ENCODE data around the gene DRAXIN.

Gene DRAXIN

DNA sequence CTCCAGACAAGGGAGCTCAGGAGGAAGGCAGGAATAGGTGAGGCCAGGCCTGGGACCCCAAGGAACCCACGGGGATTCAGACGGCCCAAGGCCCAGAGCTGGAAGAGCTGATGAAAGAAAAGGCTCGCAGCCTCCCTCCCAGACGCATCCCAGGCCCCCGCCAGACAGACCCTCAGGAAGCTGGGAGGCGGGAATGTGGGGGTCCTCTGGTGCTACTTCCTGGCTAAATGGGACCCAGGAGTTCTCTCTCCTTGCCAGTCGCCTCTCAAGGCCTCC lies 37.7 kb upstream of the DRAXIN start:
- TF ChIP-seq, protein P1, sequence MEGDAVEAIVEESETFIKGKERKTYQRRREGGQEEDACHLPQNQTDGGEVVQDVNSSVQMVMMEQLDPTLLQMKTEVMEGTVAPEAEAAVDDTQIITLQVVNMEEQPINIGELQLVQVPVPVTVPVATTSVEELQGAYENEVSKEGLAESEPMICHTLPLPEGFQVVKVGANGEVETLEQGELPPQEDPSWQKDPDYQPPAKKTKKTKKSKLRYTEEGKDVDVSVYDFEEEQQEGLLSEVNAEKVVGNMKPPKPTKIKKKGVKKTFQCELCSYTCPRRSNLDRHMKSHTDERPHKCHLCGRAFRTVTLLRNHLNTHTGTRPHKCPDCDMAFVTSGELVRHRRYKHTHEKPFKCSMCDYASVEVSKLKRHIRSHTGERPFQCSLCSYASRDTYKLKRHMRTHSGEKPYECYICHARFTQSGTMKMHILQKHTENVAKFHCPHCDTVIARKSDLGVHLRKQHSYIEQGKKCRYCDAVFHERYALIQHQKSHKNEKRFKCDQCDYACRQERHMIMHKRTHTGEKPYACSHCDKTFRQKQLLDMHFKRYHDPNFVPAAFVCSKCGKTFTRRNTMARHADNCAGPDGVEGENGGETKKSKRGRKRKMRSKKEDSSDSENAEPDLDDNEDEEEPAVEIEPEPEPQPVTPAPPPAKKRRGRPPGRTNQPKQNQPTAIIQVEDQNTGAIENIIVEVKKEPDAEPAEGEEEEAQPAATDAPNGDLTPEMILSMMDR (IDR thresholded peaks at IDR 0.05; ENCODE audit: borderline replicate concordance, extremely low read depth, low read length, poor library complexity, severe bottlenecking): no peak
- TF ChIP-seq EZH2 (IDR thresholded peaks at IDR 0.05; ENCODE audit: borderline replicate concordance, low read depth, low read length, severe bottlenecking): no peak
- no peaks in the 10 kb centered on the region for H3K27me3 ChIP-seq (ENCODE audit: insufficient read depth, low read length, poor library complexity)
- no peaks in the 10 kb centered on the region; the same call in 1 of the 2 replicates for H4K20me1 ChIP-seq (ENCODE audit: insufficient read depth, low read length)
- H3K79me2 ChIP-seq (ENCODE audit: insufficient read depth, low read length): no peaks in the 10 kb centered on the region
- no peak overlapping the region for H3K4me3 ChIP-seq (ENCODE audit: low read depth in 1 of 2, low read length in 2 of 2)
- no peaks in the 10 kb centered on the region for H3K36me3 ChIP-seq (ENCODE audit: insufficient read depth, low read length)
- no peaks in the 10 kb centered on the region for H3K9me3 ChIP-seq (ENCODE audit: insufficient read depth, low read length, severe bottlenecking)
- no peak overlapping the region for H3K9ac ChIP-seq (ENCODE audit: low read depth, low read length)
- H2AFZ ChIP-seq (ENCODE audit: low read depth, low read length): no peak overlapping the region
- H3K4me2 ChIP-seq (ENCODE audit: insufficient read depth, low read length): no peak overlapping the region
- peaks cover 9% of the 10 kb centered on the region for H3K4me1 ChIP-seq (ENCODE audit: insufficient read depth, low read length)
- H3K27ac ChIP-seq (ENCODE audit: low read length): no peak overlapping the region
- DNase-seq: no peak
- no peak for ATAC-seq (ENCODE audit: insufficient read depth, low read depth)

- Histone ChIP-seq H2AFZ (ENCODE audit: low read depth, low read length) (no peak within 1 kb of the TSS), H3K9ac (ENCODE audit: low read depth, low read length) (peak within 1 kb of the TSS; percentile 50)
- ATAC-seq (ENCODE audit: insufficient read depth, low read depth): peak; percentile 71
Observed at GRCh38 chr1:11654137-11654938, 37.2 kb upstream of the DRAXIN start, which contains the start of the genes FBXO2 and FBXO44. FBXO2 (minus strand) TSS chr1:11654429; CDS start chr1:11654340, 89 bp downstream. FBXO44 (plus strand) TSS chr1:11654877; CDS start chr1:11655836, 959 bp downstream.

DNA sequence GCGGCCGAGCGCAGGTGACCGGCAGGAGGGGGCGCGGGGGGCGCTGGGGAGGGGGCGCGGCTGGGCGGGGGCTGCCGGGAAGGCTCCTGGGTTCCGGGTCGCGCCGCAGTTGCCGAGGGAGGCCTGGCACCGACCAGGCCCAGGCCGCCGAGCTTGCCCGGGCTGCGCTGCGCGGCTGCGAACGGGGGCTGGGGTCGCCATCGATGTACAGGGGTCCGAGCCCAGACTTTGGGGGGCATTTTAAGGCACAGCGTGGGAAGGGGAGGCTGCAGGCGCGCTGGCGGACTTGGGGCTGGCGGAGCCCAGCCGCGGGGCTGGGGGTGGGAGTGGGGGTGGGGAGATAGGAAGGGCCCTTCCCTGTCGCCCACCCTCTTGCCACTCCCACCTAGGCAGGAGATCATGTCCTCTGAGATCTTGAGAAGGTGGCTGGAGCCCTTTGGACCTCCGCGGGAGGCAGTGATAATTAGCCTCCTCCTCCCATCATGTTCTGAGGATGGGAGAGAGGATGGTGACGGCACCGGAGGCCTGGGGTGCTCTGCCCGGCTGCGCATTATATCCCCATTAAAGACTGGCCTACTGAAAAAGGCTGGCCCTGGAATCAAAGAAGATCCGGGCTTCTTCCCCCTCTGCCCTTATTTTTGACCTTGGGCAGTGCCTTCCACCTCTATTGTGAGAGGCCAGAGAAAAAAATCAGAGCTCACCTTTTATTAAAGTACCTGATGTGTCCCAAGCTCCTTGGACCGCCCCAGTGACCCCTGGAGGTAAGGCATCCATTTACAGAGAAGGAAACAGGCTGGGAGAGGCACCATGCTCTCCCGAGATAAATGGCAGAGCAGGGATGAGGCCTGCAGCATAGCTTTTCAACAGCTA lies 36.3 kb upstream of the DRAXIN start:
- peak overlapping the region; percentile 50 for H3K9ac ChIP-seq (ENCODE audit: low read depth, low read length)
- H3K36me3 ChIP-seq (ENCODE audit: insufficient read depth, low read length): no peaks in the 10 kb centered on the region
- peaks cover 9% of the 10 kb centered on the region for H3K4me1 ChIP-seq (ENCODE audit: insufficient read depth, low read length)
- H3K27me3 ChIP-seq (ENCODE audit: insufficient read depth, low read length, poor library complexity): no peaks in the 10 kb centered on the region
- peak overlapping the region; percentile 19 to 60; a peak in 3 of 4 replicates for H3K4me3 ChIP-seq (ENCODE audit: low read depth in 1 of 2, low read length in 2 of 2)
- DNase-seq (no peak), ATAC-seq (ENCODE audit: insufficient read depth, low read depth) (peak; percentile 59)
- no peak for TF ChIP-seq EZH2 (IDR thresholded peaks at IDR 0.05; ENCODE audit: borderline replicate concordance, low read depth, low read length, severe bottlenecking)
- TF ChIP-seq, protein P1 (IDR thresholded peaks at IDR 0.05; ENCODE audit: borderline replicate concordance, extremely low read depth, low read length, poor library complexity, severe bottlenecking): no peak
- H4K20me1 ChIP-seq (ENCODE audit: insufficient read depth, low read length): no peaks in the 10 kb centered on the region
- H3K4me2 ChIP-seq (ENCODE audit: insufficient read depth, low read length): peak overlapping the region; percentile 73
- no peaks in the 10 kb centered on the region for H3K79me2 ChIP-seq (ENCODE audit: insufficient read depth, low read length)
- H3K9me3 ChIP-seq (ENCODE audit: insufficient read depth, low read length, severe bottlenecking): no peaks in the 10 kb centered on the region
- H2AFZ ChIP-seq (ENCODE audit: low read depth, low read length): no peak overlapping the region
- no peak overlapping the region for H3K27ac ChIP-seq (ENCODE audit: low read length)

More at GRCh38 chr1:11654137-11654938, 37.2 kb upstream of the DRAXIN start, which contains the start of the genes FBXO2 and FBXO44:
- Histone ChIP-seq H3K4me2 (ENCODE audit: insufficient read depth, low read length) (peak within 1 kb of the TSS; percentile 73), H3K36me3 (ENCODE audit: insufficient read depth, low read length) (no peaks in the 10 kb centered on the region), H3K4me3 (ENCODE audit: low read depth in 1 of 2, low read length in 2 of 2) (peak within 1 kb of the TSS; percentile 19 to 60; a peak in 3 of 4 replicates), H4K20me1 (ENCODE audit: insufficient read depth, low read length) (no peaks in the 10 kb centered on the region; the same call in 1 of the 2 replicates), H3K27ac (ENCODE audit: low read length) (no peak within 1 kb of the TSS), H3K9me3 (ENCODE audit: insufficient read depth, low read length, severe bottlenecking) (no peaks in the 10 kb centered on the region), H3K4me1 (ENCODE audit: insufficient read depth, low read length) (peaks cover 9% of the 10 kb centered on the region), H3K27me3 (ENCODE audit: insufficient read depth, low read length, poor library complexity) (no peaks in the 10 kb centered on the region), H3K79me2 (ENCODE audit: insufficient read depth, low read length) (no peaks in the 10 kb centered on the region)
- TF ChIP-seq, protein P1 (IDR thresholded peaks at IDR 0.05; ENCODE audit: borderline replicate concordance, extremely low read depth, low read length, poor library complexity, severe bottlenecking): no peak
- no peak for TF ChIP-seq EZH2 (IDR thresholded peaks at IDR 0.05; ENCODE audit: borderline replicate concordance, low read depth, low read length, severe bottlenecking)
- DNase-seq: no peak
